ENCODE results near the gene CITED4. TPM values are rescaled to one million over a fixed set of nuclear protein-coding genes. Genes with fewer than 3 reads are reported as not detected.

The CITED4 gene
- total and polyA plus RNA-seq, 9 of the 15 experiments (the other 6 are each of a cell fraction or from before 2014, with no cell fraction given) = 0.11 to 1.2 (median 0.17) TPM; not detected in 2

DNA sequence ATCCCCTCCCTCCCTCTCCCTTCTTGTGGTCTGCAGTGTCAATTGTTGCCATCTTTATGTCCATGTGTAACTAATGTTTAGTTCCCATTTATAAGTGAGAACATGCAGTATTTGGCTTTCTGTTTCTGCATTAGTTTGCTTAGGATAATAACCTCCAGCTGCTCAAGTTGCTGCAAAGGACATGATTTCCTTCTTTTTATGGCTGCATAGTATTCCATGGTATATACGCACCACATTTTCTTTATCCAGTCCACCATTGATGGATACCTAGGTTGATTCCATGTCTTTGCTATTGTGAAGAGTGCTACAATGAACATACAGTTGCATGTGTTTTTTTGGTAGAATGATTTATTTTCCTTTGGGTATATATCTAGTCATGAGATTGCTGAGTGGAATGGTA lies 16.3 kb downstream of the CITED4 start:
- intact Hi-C loops (cut with micrococcal nuclease) (loop anchor here (1.0 to 5.0 kb wide), 2 partner anchors 72 to 704 kb away; no protein-coding TSS in a partner anchor), in situ Hi-C loops (cut with MboI) (no loop called here)
- no peak for ATAC-seq
- BruUV-seq (replicated peaks) = no TSS peak
- Histone ChIP-seq H3K9ac (ENCODE audit: insufficient read depth in 1 of 2, low read depth in 2 of 2, low read length in 2 of 2) (no peak overlapping the region), H3K27ac (ENCODE audit: extremely low read depth, low read depth, low read length) (no peak overlapping the region), H3K79me2 (ENCODE audit: control insufficient read depth, insufficient read depth, low read length) (no peaks in the 10 kb centered on the region), H3K9me3 (replicated peaks; ENCODE audit: control insufficient read depth, insufficient read depth, low read depth, low read length) (no peaks in the 10 kb centered on the region; the same call in 1 of the 2 replicates), H2AFZ (ENCODE audit: low read depth, low read length) (peak overlapping the region; percentile 90), H3K36me3 (ENCODE audit: control insufficient read depth, insufficient read depth, low read length) (no peaks in the 10 kb centered on the region), H3K4me2 (ENCODE audit: insufficient read depth, low read length) (0 out of 2 replicates have a peak overlapping the region, but pooled peaks have one; percentile 69), H3K4me1 (replicated peaks in 1 of 2; ENCODE audit: control insufficient read depth in 2 of 2, insufficient read depth in 2 of 2, low read length in 2 of 2) (peaks cover 10 to 32% of the 10 kb centered on the region in 2 experiments; a peak in 4 of 5 replicates), H3K9me1 (ENCODE audit: control insufficient read depth, insufficient read depth, low read length) (no peaks in the 10 kb centered on the region), H4K20me1 (replicated peaks; ENCODE audit: control insufficient read depth, insufficient read depth, low read length) (no peaks in the 10 kb centered on the region), H3K27me3 (ENCODE audit: control insufficient read depth in 2 of 2, insufficient read depth in 2 of 2, low read length in 2 of 2) (no peaks in the 10 kb centered on the region), H3K4me3 (no peak overlapping the region)
- TF ChIP-seq, protein P1, sequence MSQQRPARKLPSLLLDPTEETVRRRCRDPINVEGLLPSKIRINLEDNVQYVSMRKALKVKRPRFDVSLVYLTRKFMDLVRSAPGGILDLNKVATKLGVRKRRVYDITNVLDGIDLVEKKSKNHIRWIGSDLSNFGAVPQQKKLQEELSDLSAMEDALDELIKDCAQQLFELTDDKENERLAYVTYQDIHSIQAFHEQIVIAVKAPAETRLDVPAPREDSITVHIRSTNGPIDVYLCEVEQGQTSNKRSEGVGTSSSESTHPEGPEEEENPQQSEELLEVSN (IDR thresholded peaks at IDR 0.05; ENCODE audit: borderline replicate concordance in 1 of 2, extremely low read depth in 1 of 2, insufficient read depth in 1 of 2, insufficient read length in 1 of 2, low read depth in 1 of 2, low read length in 1 of 2, poor library complexity in 1 of 2, severe bottlenecking in 1 of 2) = no peak
- TF ChIP-seq ZNF146 (CRISPR knock-in tag; IDR thresholded peaks at IDR 0.05; ENCODE audit: unreplicated experiment) (peak; percentile 81), KAT7 (CRISPR knock-in tag; IDR thresholded peaks at IDR 0.05; ENCODE audit: borderline replicate concordance) (0 out of 2 replicates have a peak, but pooled peaks have one; percentile 38), ADNP (tag; IDR thresholded peaks at IDR 0.05) (0 out of 2 replicates have a peak, but pooled peaks have one; percentile 27), RCOR1 (IDR thresholded peaks at IDR 0.05; ENCODE audit: borderline replicate concordance in 1 of 2, low read depth in 2 of 2, low read length in 2 of 2) (no peak), ZNF699 (CRISPR knock-in tag; IDR thresholded peaks at IDR 0.05; ENCODE audit: insufficient replicate concordance) (no peak)
- DNase-seq (ENCODE audit: extremely low read depth in 1 of 4, low spot score in 3 of 4) = no peak
- POLR2A ChIA-PET = interaction anchor here (0.6 to 1.2 kb wide), 3 partner anchors 104 to 841 kb away, joined by 3 to 4 read pairs (median 4); no protein-coding TSS in a partner anchor
- no peak for FAIRE-seq
- 93% methylated on average over 1 of the region's 1 CpG for WGBS (ENCODE audit: insufficient coverage, low coverage, missing lambda C conversion rate)
- CTCF ChIA-PET (ENCODE audit: low intra/inter-chr PET ratio) = interaction anchor here (5.6 kb wide), 1 partner anchor 105 kb away, joined by 120 read pairs; no protein-coding TSS in a partner anchor

All from K562 (cell line).